ENCODE data around the gene SIAH2. TPM values are rescaled to one million over a fixed set of nuclear protein-coding genes. Genes with fewer than 3 reads are reported as not detected.

SIAH2 gene
- polyA plus RNA-seq, 1 experiment: 34.2 TPM

- CTCF ChIA-PET: no interaction called here
- peaks cover 4% of the 10 kb centered on the region; the same call in 1 of the 2 replicates for H3K36me3 ChIP-seq (ENCODE audit: control insufficient read depth, insufficient read depth, low read length)
- no peak for DNase-seq (ENCODE audit: low read depth)
- POLR2A ChIA-PET: interaction anchor here (0.6 kb wide), 1 partner anchor 28 kb away, joined by 3 read pairs; no protein-coding TSS in a partner anchor
- no peaks in the 10 kb centered on the region for H3K27me3 ChIP-seq (ENCODE audit: control insufficient read depth, insufficient read depth, low read length)
- no peak for TF ChIP-seq CTCF (IDR thresholded peaks at IDR 0.05; ENCODE audit: insufficient read depth, low read depth, low read length)
- no peak overlapping the region for H3K4me3 ChIP-seq (ENCODE audit: low read depth, low read length)
Measured at GRCh38 chr3:150757364-150757763, 5.6 kb downstream of the SIAH2 start.

- POLR2A ChIA-PET: no interaction called here
- H3K36me3 ChIP-seq (ENCODE audit: control insufficient read depth, insufficient read depth, low read length): peaks cover 4% of the 10 kb centered on the region; the same call in 1 of the 2 replicates
- no peak for DNase-seq (ENCODE audit: low read depth)
- CTCF ChIA-PET: no interaction called here
- H3K4me3 ChIP-seq (ENCODE audit: low read depth, low read length): no peak overlapping the region
- TF ChIP-seq CTCF (IDR thresholded peaks at IDR 0.05; ENCODE audit: insufficient read depth, low read depth, low read length): no peak
- H3K27me3 ChIP-seq (ENCODE audit: control insufficient read depth, insufficient read depth, low read length): no peaks in the 10 kb centered on the region
Measured at GRCh38 chr3:150756491-150757059, 6.4 kb downstream of the SIAH2 start.

GRCh38 chr3:150755902-150756301, 7.1 kb downstream of the SIAH2 start:
- H3K36me3 ChIP-seq (ENCODE audit: control insufficient read depth, insufficient read depth, low read length): peaks cover 4% of the 10 kb centered on the region; the same call in 1 of the 2 replicates
- TF ChIP-seq CTCF (IDR thresholded peaks at IDR 0.05; ENCODE audit: insufficient read depth, low read depth, low read length): no peak
- no peaks in the 10 kb centered on the region for H3K27me3 ChIP-seq (ENCODE audit: control insufficient read depth, insufficient read depth, low read length)
- DNase-seq (ENCODE audit: low read depth): no peak
- H3K4me3 ChIP-seq (ENCODE audit: low read depth, low read length): no peak overlapping the region
- ChIA-PET CTCF (no interaction called here), POLR2A (no interaction called here)

- ChIA-PET POLR2A (no interaction called here), CTCF (interaction anchor here (0.7 to 1.2 kb wide), 2 partner anchors 33 to 34 kb away, joined by 3 read pairs; no protein-coding TSS in a partner anchor)
- DNase-seq (ENCODE audit: low read depth): no peak
- no peak overlapping the region for H3K4me3 ChIP-seq (ENCODE audit: low read depth, low read length)
- H3K36me3 ChIP-seq (ENCODE audit: control insufficient read depth, insufficient read depth, low read length): peaks cover 4% of the 10 kb centered on the region; the same call in 1 of the 2 replicates
- H3K27me3 ChIP-seq (ENCODE audit: control insufficient read depth, insufficient read depth, low read length): no peaks in the 10 kb centered on the region
- TF ChIP-seq CTCF (IDR thresholded peaks at IDR 0.05; ENCODE audit: insufficient read depth, low read depth, low read length): no peak
Measured at GRCh38 chr3:150754896-150755295, 8.1 kb downstream of the SIAH2 start.

- POLR2A ChIA-PET: no interaction called here
- CTCF ChIA-PET: no interaction called here
- DNase-seq (ENCODE audit: low read depth): no peak
- no peak for TF ChIP-seq CTCF (IDR thresholded peaks at IDR 0.05; ENCODE audit: insufficient read depth, low read depth, low read length)
- Histone ChIP-seq H3K4me3 (ENCODE audit: low read depth, low read length) (no peak overlapping the region), H3K27me3 (ENCODE audit: control insufficient read depth, insufficient read depth, low read length) (no peaks in the 10 kb centered on the region), H3K36me3 (ENCODE audit: control insufficient read depth, insufficient read depth, low read length) (peaks cover 3% of the 10 kb centered on the region; the same call in 1 of the 2 replicates)
Measured at GRCh38 chr3:150751781-150752263, 11.1 kb downstream of the SIAH2 start.

Measured in BJ (cell line).